Umbilical cord (tissue), 2 donors: ENCODE measurements around the gene CCDC190. TPM values are rescaled to one million over a fixed set of nuclear protein-coding genes. Genes with fewer than 3 reads are reported as not detected.
"Not testable (repeated sequence)": the region's sequence is repeated elsewhere in the genome, so short reads cannot be mapped to it uniquely, and the experiment has no call there.

Experiments used
- DNase-seq: peaks from one replicate; pipeline ENCODE4 v3.0.0-alpha.2; 2015; ENCODE audit warnings: low spot score
- total RNA-seq: library from RNA; depleted of rRNA; stranded (reverse); fragments of >200 nt; gene quantifications from one replicate; pipeline ENCODE4 v1.2.3, GENCODE V29; 2014; ENCODE audit warnings: low replicate concordance; ENCODE audit not compliant: insufficient read depth

CCDC190 gene
- total RNA-seq, 1 donor from 2014 or later, result 31.3 TPM

DNA sequence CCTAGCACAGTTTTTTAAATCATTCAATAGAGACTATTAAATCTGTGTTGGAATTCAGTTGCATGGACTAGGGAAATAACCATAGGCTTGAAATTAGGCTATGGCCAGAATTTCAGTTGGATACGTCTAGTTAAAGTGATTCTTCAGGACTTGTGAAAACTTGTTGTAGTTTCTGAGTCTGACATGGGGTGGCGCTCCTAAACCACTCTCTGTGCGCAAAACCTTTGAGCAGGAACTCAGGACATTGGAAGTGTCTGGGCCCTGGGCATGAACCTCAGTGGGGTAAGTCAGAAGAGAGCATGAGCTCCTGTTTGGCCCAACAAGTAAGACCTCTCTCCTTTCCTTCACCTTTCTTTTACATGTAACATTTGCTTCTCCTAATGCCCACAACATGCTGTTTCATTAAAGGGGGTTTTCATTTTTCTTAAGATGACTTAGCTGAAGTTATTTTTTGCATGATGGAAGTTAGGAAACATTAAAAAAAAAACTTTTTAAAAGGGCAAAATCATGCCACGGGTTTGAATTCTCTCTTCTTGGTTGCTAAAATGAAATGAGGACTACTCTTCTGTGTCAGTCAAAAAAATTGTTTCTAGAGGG, 17.1 kb upstream of the CCDC190 start:
- DNase-seq, result peak; percentile 80

DNA sequence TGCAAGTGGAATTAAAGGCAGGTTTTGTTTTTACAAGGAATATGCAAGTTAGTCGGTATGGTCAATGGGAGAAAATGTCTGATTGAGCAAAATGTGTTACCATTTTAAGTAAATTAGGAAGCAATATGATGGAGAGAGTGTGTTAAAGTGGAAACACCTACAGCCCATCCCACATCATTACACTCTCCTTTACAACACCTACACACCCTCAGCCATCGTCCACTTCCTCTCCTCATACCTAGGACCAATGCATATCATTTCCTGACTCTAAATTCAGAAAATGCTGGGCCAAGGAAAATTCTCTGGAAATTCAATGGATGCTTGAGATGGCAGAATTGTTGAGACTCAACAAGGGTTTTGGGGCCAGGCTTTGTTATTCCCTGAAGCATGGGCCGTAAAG, 16.4 kb upstream of the CCDC190 start:
- DNase-seq, result no peak

DNA sequence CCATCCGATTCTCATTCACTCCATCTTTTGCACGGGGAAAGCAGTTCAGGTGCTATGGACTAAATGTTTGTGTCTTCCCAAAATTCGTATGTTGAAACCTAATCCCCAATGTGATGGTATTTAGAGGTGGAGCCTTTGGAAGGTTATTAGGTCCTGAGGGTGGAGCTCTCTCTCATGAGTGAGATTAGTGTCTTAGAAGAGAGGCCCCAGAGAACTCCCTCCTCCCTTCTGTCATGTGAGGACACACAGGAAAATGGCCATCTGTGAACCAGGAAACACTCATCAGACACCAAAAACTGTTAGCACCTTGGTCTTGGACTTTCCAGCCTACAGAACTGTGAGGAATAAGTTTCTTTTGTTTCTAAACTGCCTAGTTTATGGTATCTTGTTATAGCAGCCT, 15.8 kb upstream of the CCDC190 start:
- no peak for DNase-seq

DNA sequence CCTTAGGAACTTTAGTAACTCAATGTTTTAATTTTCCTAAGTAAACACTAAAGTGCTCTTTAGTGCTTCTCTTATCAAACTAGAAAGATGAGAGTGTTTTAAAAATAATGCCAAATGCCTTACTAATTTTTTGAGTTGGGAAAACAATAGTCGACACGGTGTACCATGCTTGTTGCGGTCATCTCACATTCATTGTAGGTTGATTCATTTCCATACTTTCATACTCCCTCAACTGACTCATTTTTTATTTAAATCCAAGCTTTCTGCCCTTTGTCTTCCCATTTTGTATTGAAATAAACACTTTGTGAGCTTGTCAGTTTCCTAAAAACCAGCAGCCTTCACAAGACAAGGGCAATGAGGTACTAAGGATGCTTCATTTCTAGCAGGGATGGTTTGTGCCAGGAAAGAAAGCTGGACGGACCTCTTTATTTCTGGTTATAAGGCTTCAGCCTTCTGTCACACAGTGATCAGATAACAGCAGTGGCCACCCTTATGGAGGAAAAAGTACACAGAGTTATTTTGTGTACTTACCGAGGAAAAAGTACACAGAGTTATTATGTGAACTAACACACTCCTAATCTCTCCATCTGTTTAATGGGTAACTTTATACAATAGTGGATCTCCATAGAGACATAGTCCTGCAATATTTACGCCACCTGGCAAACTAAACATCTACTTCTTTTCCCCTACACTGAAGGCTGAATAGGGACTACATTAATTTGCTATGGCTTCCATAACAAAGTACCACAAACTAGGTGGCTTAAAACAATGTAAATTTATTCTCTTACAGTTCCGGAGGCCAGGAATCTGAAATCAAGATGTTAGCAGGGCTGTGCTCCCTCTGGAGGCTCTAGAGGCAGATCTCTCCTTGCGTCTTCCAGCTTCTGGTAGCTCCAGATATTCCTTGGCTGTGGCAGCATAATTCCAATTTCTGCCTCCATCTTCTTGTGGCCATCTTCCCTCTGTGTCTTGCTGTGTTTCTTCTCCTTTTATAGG, 13.0 kb upstream of the CCDC190 start:
- DNase-seq, result no peak

DNA sequence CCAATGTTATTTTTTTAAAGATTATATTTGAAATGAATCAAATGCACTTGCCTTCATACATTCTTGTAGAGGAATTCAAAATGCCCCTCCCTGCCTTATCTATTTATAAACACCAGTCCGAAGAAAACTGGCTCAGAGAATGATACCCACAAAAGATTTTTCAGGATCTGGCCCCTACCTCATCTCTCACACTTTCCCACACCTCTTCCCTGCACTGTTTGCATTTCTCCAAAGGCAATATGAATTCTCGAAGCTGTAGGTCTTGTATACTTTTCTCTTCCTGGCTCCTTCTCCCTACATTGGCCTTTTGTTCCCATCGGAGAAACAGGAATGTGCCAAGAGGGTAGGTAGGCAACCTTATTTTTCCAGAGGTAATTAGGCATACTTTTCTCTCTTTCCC, 12.0 kb upstream of the CCDC190 start:
- DNase-seq, result no peak

DNA sequence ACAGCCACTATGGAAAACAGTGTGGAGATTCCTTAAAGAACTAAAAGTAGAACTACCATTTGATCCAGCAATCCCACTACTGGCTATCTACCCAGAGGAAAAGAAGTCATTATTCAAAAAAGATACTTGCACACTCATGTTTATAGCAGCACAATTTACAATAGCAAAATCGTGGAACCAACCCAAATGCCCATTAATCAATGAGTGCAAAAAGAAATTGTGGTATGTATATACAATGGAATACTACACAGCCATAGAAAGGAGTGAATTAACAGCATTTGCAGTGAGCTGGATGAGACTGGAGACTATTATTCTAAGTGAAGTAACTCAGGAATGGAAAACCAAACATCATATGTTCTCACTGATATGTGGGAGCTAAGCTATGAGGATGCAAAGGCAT, 10.4 kb upstream of the CCDC190 start:
- DNase-seq, result not testable (repeated sequence)

DNA sequence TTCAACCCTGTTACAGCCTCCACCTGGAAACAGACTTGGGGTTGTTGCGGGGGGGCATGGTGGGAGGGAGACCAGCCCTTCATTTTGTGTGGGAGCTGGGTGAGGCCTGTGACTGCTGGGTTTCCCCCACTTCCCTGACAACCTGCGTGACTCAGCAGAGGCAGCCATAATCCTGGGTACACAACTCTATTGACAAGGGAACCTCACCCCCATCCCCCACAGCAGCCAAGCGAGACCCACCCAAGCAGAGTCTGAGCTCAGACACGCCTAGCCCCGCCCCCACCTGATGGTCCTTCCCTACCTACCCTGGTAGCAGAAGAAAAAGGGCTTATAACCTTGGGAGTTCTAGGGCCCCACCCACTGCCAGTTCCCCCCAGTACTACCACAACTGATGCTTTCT, 8.0 kb upstream of the CCDC190 start:
- no peak for DNase-seq

DNA sequence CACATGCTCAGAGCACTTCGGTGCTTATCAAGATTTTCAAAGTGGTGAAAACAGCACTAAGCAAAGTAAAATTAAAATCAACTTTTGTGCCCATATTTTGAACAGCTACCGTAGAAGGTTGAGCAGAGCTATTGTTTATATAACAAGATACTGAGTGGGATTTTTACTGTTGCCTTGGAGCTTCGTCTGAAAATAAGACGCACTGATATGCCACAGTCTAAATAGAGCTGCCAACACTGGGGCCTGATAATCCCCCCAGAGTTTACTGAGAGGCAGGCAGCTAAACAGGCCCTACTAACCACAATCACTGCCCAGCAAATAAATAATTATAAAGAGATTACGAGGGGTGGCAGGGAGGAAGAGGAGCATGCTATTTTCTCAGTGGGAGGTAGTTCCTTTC, 650 bp upstream of the CCDC190 start:
- DNase-seq, result peak; percentile 38

DNA sequence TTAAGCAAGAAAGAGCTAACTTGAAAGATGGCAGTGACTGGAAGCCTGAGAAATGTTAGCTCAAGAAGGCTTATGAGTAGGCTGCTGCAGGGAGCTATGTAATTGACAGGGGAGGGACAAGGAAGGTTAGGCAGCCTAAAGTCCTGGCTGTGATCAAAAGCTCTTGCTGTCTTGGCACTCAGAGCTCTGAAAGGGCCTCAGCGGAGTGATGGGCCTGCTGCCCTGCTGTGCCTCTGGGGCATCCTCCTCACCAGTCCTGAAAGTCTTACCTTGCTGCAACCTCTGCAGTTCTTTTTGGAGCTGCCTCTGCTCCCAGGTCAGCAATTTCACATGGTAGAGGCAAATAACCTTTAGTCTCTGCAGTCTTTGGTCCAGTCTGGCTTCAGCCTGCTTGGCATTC, 1.8 kb downstream of the CCDC190 start:
- DNase-seq, result peak; percentile 60

DNA sequence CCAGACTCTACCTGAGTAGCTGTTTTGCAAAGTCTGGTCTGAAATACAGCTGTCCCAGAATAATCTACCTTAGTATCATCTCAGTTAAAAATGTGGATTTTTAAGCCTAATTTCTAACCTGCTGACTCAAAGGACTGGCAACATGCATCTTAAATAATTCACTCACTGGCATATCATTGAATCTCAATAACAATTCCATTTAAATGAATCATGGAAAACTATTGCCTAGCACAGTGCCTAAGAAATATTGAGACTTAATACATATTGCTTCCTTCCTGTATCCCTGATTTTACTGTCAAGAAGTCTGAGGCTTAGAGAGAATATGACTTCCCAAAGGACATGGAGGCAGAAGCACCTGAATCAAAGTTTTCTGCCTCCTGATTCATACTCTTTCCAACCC, 3.1 kb downstream of the CCDC190 start:
- DNase-seq, result no peak

DNA sequence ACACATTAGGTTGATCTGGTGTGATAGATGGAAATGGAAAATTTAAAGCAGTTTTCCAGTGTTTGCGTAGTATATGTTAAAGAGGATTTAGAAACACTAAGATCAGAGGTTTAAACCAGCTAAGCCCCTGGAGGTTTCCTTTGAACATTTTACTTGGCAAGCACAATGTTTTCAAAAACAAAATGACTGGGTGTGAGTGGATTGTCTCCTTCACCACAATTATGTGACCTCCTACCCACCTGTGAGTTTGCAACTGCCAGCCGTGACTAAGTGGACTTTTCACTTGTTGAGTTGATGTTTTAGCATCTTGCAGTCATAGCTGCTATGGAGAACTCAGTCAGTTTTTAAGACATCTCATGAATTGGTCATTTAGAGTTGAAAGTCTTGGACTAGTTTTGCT, 4.7 kb downstream of the CCDC190 start:
- peak; percentile 75 for DNase-seq

DNA sequence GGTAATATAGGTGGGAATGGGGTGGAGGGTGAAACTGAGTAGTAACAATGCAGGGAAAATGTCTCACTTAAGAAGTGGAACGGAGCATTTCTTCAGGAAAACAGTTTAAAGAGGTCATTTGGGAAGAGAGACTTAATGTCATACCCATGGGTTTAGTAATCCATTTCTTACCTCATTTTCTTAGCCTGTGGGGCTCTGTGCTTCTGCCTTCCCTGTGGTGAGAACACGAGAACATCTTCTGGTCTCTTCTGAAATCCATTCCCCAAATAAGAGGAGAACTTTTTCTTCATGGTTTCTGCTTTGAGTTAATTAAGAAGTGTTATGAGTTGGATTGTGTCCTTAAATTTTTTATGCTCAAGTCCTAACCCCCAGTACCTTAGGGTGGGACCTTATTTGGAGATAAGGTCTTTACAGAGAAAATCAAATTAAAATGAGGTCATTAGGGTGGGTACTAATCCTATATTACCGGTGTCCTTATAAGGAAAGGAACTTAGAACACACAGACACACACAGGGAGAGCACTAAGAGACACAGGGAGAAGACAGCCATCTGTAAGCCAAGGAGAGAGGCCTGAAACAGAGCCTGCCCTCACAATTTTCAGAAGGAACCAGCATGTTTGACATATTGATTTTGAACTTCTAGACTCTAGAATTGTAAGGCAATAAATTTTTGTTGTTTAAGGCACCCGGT, 5.4 kb downstream of the CCDC190 start:
- DNase-seq, result no peak

DNA sequence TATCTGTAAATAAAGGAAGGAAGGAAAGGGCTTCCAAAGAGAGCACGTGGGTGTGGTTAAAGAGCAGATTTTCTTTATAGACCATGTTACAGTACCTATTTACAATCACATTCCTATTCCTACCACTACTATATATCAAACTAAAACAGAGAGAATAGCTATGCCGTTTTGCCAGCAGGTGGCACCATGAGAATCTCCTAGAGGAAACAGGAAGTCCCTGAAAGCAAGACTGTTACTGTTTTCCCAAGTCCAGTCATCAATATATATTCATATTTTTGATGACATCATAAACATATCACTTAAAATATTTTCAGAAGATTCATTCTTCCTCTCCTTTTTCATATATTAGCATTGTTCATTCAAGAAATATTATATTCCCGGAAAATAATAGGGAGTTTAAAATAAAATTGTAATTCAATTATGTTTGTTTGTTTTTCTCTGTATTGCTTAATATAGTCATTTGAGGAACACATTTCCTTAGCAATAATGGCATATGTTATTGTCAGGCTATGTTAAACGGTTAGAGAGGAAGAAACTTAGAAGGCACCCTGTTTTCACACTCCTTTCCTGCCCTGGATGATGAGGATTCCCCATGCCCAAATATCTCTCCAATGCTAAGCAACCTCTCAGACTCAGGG, 6.6 kb downstream of the CCDC190 start:
- peak; percentile 73 for DNase-seq

DNA sequence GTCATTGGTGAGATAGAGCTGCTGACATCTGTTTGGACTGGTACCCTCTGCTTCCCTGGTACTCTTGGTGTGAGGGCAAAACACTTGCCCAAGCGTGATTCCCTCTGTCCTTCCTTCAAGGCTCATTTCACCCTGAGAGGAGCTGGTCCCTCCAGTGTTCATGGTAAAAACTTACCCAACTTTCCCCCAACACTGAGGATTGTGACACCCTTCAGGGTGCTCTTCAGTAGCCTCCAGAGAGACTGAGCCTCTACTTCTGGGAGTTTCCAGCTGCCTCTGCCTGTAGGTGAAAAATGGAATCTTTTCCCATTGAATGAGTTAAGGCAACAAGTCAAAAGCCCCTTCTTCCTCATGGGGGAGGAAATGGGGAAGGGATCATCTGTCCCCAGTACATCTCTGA, 9.6 kb downstream of the CCDC190 start:
- no peak for DNase-seq

DNA sequence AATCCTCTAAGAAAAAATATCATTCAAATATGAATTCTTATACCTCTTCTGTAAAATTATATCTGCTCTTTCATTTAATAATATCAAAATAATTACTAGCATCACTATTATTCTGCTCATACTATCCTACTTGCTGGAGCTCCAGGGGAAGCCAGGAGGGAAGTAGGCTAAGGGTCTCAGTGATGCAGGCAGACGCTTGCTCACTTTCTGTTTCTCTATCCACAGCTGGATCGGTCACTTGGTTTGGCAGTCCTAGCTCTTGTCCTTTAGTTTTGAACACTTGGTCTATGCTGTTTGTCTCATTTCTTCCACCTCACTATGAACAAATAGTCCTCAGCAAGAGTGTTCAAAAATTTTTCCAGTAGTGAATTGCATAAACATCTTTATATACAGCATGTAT, 11.3 kb downstream of the CCDC190 start:
- no peak for DNase-seq

DNA sequence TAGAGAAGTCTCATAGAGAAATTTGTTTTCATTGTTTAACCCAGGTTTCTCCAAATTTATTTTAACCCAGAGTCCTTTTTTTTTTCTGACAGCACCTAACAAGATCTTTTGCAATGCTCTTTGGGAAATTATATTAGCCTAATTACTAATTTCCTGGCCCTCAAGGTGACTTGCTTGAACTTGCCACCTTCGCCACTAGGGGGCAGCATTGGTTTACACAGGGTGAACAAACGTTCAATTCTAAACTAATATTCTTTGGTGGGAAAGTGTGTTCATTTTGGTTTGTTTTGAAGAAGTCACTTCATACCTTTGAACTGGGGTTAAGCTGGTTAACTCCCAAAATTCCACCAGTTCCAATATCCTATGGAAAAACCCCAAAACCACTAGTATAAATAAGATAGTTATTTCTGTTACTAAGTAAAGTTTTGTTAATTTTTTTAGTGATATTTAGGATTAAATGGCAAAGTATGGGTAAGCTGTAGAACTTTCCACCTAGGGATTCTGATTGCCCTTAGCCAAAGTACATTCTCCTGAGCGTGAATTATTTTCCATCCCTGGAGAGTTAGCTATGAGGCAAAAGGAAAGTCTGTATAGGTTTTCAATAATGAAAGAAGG, 13.0 kb downstream of the CCDC190 start:
- peak; percentile 68 for DNase-seq

DNA sequence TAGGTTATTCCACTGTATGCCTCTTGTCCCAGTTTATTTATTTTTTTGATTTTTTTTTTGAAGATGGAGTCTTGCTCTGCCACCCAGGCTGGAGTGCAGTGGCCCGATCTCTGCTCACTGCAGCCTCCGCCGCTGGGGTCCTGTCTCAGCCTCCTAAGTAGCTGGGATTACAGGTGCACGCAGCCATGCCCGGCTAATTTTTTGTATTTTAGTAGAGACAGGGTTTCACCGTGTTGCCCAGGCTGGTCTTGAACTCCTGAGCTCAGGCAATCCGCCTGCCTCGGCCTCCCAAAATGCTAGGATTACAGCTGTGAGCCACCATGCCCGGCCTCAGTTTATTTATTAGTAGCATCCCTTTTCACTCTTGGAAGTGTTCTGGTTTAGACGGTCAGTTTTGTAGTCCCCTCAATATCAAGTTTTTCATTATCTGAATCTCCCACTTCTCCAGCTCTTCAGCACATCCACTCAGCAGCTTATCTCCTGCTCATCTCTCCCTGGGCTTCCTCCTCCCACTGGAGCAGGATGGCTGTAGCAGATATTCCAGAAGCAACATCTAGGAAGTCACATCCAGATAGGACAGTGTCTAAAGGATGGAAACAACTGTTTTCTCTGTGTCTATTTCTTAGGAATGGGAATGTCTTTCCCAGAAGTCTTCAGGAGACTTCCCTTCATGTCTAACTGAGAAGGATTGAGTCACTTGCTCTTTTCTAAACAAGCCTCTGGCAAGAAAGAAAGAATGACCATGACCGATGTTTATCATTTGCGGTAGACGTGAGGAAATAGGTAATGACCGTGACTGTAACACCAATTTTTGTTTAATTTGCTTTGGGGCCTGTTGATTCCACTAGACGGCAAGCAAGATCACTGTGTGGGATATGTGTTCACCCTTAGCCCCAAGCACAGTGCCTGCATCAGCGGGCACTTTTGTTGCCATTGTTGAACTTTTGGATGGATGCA, 14.4 kb downstream of the CCDC190 start:
- no peak for DNase-seq

DNA sequence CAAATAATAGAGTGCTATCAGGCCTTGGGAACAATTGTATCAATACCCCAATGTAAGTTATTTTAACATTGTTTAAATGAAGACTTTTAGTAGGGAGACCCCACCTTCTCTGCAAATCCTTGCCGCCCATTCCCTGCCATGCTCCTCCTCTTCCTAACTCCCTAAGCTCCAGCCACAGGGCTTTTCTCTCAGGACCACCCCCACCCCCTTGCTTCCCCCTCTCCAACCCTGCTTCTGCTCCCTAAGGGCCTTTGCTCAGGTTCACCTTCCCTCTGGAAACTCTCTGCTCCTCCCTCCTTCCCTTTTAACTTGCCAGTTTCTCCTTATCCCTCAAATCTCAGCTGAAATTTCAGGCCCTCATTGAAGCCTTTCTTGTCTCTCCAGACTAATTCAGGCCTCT, 16.8 kb downstream of the CCDC190 start:
- DNase-seq, result no peak

DNA sequence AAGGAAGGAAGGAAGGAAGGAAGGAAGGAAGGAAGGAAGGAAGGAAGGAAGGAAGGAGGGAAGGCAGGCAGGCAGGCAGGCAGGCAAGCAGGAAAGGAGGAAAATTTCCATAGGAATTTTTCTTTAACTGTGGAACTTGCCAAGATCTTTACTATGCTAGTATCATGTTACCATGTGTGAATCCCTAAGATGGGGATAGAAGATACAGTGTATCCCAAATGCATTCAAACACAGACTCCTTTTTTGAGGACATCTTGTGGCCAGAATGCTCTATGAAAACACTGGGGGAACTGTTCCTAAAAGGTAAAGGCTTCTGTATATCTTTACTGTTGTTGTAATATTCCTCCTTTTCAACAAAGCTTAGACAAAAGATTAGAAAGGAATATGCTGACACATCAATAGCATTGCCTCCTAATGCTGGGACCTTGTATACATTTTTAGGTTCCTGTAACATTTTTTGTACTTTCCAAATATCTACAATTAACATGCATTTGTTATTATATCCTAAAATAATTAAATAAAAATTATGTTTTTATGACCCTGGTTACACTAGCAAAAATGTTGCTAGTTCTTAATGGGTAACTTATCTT, 20.6 kb downstream of the CCDC190 start:
- DNase-seq, result peak; percentile 41

DNA sequence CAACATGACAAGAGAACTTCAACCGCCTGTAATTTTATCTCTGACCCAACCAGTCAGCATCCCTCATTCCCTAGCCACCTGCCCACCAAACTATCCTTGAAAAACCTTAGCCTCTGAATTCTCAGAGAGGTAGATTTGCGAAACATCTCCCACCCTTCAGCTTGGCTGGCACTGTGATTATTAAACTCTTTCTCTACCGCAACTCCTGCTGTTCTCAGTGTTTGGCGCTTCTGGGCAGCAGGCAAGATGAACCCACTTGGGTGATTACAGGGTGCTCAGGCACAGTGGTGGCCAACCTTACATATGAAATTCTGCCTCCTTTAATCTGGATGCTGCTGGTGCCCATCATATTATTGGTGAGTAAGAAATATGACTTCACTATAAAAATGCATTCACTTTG, 22.1 kb downstream of the CCDC190 start:
- DNase-seq, result no peak
